GM23338 (cell line): ENCODE results near the gene RAVER1. TPM values are rescaled to one million over a fixed set of nuclear protein-coding genes. Genes with fewer than 3 reads are reported as not detected.

Source experiments
- ATAC-seq: fragments of 200-7000 bp; cut with Tn5 transposase; 3 replicates; pipeline ENCODE4 v1.9.1; 2020
- DNase-seq: peaks from one replicate; pipeline ENCODE4 v3.0.0-alpha.2; 2015; ENCODE audit warnings: low spot score
- H2AFZ ChIP-seq: fragments of 200-600 bp; sonication (generic); 2 replicates; pipeline ENCODE4 v1.8.0; 2016; ENCODE audit warnings: antibody characterized with exemption, mild to moderate bottlenecking, moderate library complexity
- H3F3A ChIP-seq: fragments of 200-600 bp; sonication (generic); replicated peaks from 2 replicates; pipeline ENCODE4 v1.8.0; 2017; ENCODE audit warnings: antibody characterized with exemption, mixed run types, low read depth
- H3K27ac ChIP-seq: fragments of 200-600 bp; sonication (generic); 2 replicates; pipeline ENCODE4 v1.6.1; 2016; ENCODE audit warnings: low read depth
- H3K27me3 ChIP-seq: fragments of 200-600 bp; sonication (generic); 2 replicates; pipeline ENCODE4 v1.8.0; 2016; ENCODE audit warnings: mild to moderate bottlenecking, mixed run types, moderate library complexity; ENCODE audit not compliant: insufficient read depth
- H3K36me3 ChIP-seq: fragments of 200-600 bp; sonication (generic); 2 replicates; pipeline ENCODE4 v1.8.0; 2016; ENCODE audit warnings: mild to moderate bottlenecking; ENCODE audit not compliant: insufficient read depth
- H3K4me1 ChIP-seq: fragments of 200-600 bp; sonication (generic); 2 replicates; pipeline ENCODE4 v1.8.0; 2016; ENCODE audit warnings: mild to moderate bottlenecking, moderate library complexity; ENCODE audit not compliant: insufficient read depth
- H3K4me2 ChIP-seq: fragments of 200-600 bp; sonication (generic); 2 replicates; pipeline ENCODE4 v1.7.1; 2017; ENCODE audit warnings: mixed run types
- H3K4me3 ChIP-seq: fragments of 200-600 bp; sonication (generic); 2 replicates; pipeline ENCODE4 v1.6.1; 2016; ENCODE audit warnings: mixed run types
- H3K79me2 ChIP-seq: fragments of 200-600 bp; sonication (generic); replicated peaks from 2 replicates; pipeline ENCODE4 v1.8.0; 2017; ENCODE audit warnings: mild to moderate bottlenecking; ENCODE audit not compliant: insufficient read depth
- H3K9me2 ChIP-seq: fragments of 200-600 bp; sonication (generic); 2 replicates; pipeline ENCODE4 v1.8.0; 2017; ENCODE audit not compliant: insufficient read depth
- H4K20me1 ChIP-seq: fragments of 200-600 bp; sonication (generic); replicated peaks from 2 replicates; pipeline ENCODE4 v1.8.0; 2017; ENCODE audit warnings: mild to moderate bottlenecking; ENCODE audit not compliant: insufficient read depth
- H3K27ac Mint-ChIP-seq: 2 replicates; pipeline ENCODE4 v1.8.0; 2020; ENCODE audit warnings: inconsistent platforms, mild to moderate bottlenecking, moderate library complexity, mixed read lengths
- H3K27me3 Mint-ChIP-seq: 3 replicates; pipeline ENCODE4 v1.8.0; 2022; ENCODE audit warnings: low read depth, mild to moderate bottlenecking, moderate library complexity, mixed read lengths, inconsistent platforms; ENCODE audit not compliant: insufficient read depth, poor library complexity
- H3K36me3 Mint-ChIP-seq: 3 replicates; pipeline ENCODE4 v1.8.0; 2021; ENCODE audit warnings: low read depth, mild to moderate bottlenecking, inconsistent platforms, moderate library complexity, mixed read lengths
- H3K4me1 Mint-ChIP-seq: 3 replicates; pipeline ENCODE4 v1.8.0; 2020; ENCODE audit warnings: mild to moderate bottlenecking, inconsistent platforms, mixed read lengths
- H3K4me3 Mint-ChIP-seq: 3 replicates; pipeline ENCODE4 v1.8.0; 2021; ENCODE audit warnings: moderate library complexity, mild to moderate bottlenecking, inconsistent platforms, mixed read lengths
- H3K9me3 Mint-ChIP-seq: 3 replicates; pipeline ENCODE4 v1.8.0; 2020; ENCODE audit warnings: moderate library complexity, mild to moderate bottlenecking, inconsistent platforms, mixed read lengths
- CTCF ChIP-seq, 2 experiments: fragments of 200-600 bp in 1 of 2; sonication (generic) in 1 of 2; conservative IDR thresholded peaks; 2 replicates each; pipeline versions ENCODE4 v1.5.1 to v1.6.1; 2016 to 2017; ENCODE audit warnings: antibody characterized with exemption in 2 of 2, low read depth in 2 of 2, mild to moderate bottlenecking in 2 of 2, moderate library complexity in 1 of 2
- EZH2 ChIP-seq: fragments of 200-600 bp; sonication (generic); IDR thresholded peaks from one replicate; pipeline ENCODE4 v1.8.0; 2017; ENCODE audit warnings: antibody characterized with exemption, mild to moderate bottlenecking, low read depth; ENCODE audit not compliant: unreplicated experiment
- EZH2phosphoT487 ChIP-seq: fragments of 200-600 bp; sonication (generic); IDR thresholded peaks from one replicate; pipeline ENCODE4 v1.8.1; 2018; ENCODE audit warnings: antibody characterized with exemption; ENCODE audit not compliant: unreplicated experiment
- JUNB ChIP-seq: IDR thresholded peaks from one replicate; pipeline ENCODE4 v1.6.1; 2016; ENCODE audit warnings: antibody characterized with exemption; ENCODE audit not compliant: unreplicated experiment
- NANOG ChIP-seq: IDR thresholded peaks from 2 replicates; pipeline ENCODE4 v1.6.1; 2016; ENCODE audit warnings: antibody characterized with exemption, borderline replicate concordance
- ZNF114 ChIP-seq: fragments of 250-450 bp; sonication (Bioruptor Pico); IDR thresholded peaks from 2 replicates; pipeline ENCODE4 v1.5.0; 2020; ENCODE audit warnings: mild to moderate bottlenecking, moderate library complexity
- ZNF462 ChIP-seq: fragments of 250-450 bp; sonication (Bioruptor Pico); IDR thresholded peaks from 2 replicates; pipeline ENCODE4 v1.5.0; 2020; ENCODE audit warnings: mild to moderate bottlenecking, moderate library complexity
- polyA plus RNA-seq: library from polyadenylated mRNA; unstranded; fragments of >200 nt; fragmentation: Nextera tagmentation; extraction: Ambion mirVana; gene quantifications from 2 replicates; pipeline ENCODE4 v1.2.1, GENCODE V29; 2016
- total RNA-seq: library from RNA; depleted of rRNA; stranded (reverse); fragments of >200 nt; shearing (Covaris generic); gene quantifications from 2 replicates; pipeline ENCODE4 v1.2.3, GENCODE V29; 2014
- TF ChIP-seq, protein P1 (sequence below): IDR thresholded peaks from 2 replicates; pipeline ENCODE4 v1.6.1; 2016; ENCODE audit warnings: antibody characterized with exemption

The RAVER1 gene
- total and polyA plus RNA-seq, 2 experiments from 2014 or later, result 25.5 to 88.3 TPM

- H3K36me3 ChIP-seq, result peaks cover 10% of the 10 kb centered on the region; the same call in 1 of the 2 replicates
- no peak for ATAC-seq
These were observed 15.4 kb downstream of the RAVER1 start for GRCh38 chr19:10317857-10318462.

More at GRCh38 chr19:10317857-10318462, 15.4 kb downstream of the RAVER1 start:
- Histone ChIP-seq H3K4me2 (no peak overlapping the region), H3K27ac (no peak overlapping the region), H3K4me3 (no peak overlapping the region), H4K20me1 (peaks cover 3% of the 10 kb centered on the region; the same call in 1 of the 2 replicates), H3K4me1 (peaks cover 12% of the 10 kb centered on the region; the same call in 1 of the 2 replicates), H2AFZ (no peak overlapping the region), H3F3A (peaks cover 12% of the 10 kb centered on the region), H3K79me2 (peaks cover 6% of the 10 kb centered on the region), H3K27me3 (no peaks in the 10 kb centered on the region), H3K9me2 (no peaks in the 10 kb centered on the region)
- no peak for DNase-seq
- TF ChIP-seq NANOG, result no peak
- TF ChIP-seq ZNF114 (CRISPR knock-in tag), result no peak
- TF ChIP-seq EZH2phosphoT487, result no peak
- no peak for TF ChIP-seq EZH2
- no peak for TF ChIP-seq JUNB
- TF ChIP-seq ZNF462, result no peak
- TF ChIP-seq, protein P1, sequence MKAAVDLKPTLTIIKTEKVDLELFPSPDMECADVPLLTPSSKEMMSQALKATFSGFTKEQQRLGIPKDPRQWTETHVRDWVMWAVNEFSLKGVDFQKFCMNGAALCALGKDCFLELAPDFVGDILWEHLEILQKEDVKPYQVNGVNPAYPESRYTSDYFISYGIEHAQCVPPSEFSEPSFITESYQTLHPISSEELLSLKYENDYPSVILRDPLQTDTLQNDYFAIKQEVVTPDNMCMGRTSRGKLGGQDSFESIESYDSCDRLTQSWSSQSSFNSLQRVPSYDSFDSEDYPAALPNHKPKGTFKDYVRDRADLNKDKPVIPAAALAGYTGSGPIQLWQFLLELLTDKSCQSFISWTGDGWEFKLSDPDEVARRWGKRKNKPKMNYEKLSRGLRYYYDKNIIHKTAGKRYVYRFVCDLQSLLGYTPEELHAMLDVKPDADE, result no peak
- no peak for TF ChIP-seq CTCF (conservative IDR thresholded peaks at IDR 0.05; ENCODE audit: low read depth in 2 of 2)
- H3K36me3 Mint-ChIP-seq, result peaks cover 35% of the 10 kb centered on the region
- peaks cover 9% of the 10 kb centered on the region for H3K27me3 Mint-ChIP-seq
- no peaks in the 10 kb centered on the region for H3K9me3 Mint-ChIP-seq
- no peak overlapping the region for H3K27ac Mint-ChIP-seq
- H3K4me1 Mint-ChIP-seq, result peaks cover 13% of the 10 kb centered on the region; the same call in 2 of the 3 replicates
- H3K4me3 Mint-ChIP-seq, result no peak overlapping the region
